GM12801 (cell line): ENCODE data around the gene FADS1.

Source experiments
- CTCF ChIP-seq: IDR thresholded peaks from one replicate; pipeline ENCODE4 v1.5.1; 2011; ENCODE audit warnings: control low read depth; ENCODE audit not compliant: insufficient read length; ENCODE audit errors: extremely low read depth

FADS1 gene

GRCh38 chr11:61816736-61817455 lies at the start of gene FADS1:
FADS1 (minus strand) TSS chr11:61817003; CDS start chr11:61816929, 74 bp downstream.
- no peak for TF ChIP-seq CTCF

DNA sequence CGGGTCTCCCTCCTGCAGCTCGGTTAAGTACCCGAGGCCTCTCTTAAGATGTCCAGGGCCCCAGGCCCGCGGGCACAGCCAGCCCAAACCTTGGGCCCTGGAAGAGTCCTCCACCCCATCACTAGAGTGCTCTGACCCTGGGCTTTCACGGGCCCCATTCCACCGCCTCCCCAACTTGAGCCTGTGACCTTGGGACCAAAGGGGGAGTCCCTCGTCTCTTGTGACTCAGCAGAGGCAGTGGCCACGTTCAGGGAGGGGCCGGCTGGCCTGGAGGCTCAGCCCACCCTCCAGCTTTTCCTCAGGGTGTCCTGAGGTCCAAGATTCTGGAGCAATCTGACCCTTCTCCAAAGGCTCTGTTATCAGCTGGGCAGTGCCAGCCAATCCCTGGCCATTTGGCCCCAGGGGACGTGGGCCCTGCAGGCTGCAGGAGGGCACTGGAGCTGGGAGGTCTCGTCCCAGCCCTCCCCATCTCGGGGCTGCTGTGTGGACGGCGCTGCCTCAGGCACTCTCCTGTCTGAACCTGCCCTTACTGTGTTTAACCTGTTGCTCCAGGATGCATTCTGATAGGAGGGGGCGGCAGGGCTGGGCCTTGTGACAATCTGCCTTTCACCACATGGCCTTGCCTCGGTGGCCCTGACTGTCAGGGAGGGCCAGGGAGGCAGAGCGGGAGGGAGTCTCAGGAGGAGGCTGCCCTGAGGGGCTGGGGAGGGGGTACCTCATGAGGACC lies 49.6 kb upstream of the FADS1 start:
- no peak for TF ChIP-seq CTCF

DNA sequence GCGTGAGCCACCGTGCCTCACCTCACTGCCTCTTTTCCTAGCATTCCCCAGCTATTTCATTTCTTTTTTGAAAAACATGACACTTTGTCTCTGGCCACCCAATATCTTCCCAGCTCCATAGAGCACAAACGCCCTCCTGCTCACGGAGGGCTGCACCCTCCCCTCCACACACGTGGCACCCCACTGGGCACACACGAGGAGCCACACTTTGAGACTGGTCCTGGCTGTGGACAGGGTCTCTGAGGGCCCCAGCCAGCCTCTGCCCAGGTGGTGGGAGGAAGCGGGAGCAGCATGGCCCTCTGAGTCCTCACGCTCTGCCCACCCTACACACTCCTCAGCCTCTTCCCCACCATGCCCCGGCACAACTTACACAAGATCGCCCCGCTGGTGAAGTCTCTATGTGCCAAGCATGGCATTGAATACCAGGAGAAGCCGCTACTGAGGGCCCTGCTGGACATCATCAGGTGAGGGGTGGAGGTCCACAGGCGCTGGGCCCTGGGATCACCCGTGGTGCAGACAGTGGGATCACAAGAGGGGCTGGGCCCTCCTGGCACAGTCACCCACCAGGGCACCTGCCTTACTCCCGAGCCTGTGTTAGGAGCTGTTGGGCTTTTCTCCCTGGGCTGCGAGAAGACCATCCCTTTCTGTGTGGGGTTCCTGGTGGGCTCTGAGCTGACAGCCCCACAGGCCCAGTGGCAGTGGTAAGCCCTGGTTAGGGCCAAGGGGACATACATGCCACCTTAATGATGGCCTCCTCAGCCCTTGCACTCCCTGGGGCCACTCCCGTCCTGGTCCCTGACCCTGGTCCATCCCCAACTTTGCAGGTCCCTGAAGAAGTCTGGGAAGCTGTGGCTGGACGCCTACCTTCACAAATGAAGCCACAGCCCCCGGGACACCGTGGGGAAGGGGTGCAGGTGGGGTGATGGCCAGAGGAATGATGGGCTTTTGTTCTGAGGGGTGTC lies 48.3 kb upstream of the FADS1 start:
- TF ChIP-seq CTCF, result no peak

DNA sequence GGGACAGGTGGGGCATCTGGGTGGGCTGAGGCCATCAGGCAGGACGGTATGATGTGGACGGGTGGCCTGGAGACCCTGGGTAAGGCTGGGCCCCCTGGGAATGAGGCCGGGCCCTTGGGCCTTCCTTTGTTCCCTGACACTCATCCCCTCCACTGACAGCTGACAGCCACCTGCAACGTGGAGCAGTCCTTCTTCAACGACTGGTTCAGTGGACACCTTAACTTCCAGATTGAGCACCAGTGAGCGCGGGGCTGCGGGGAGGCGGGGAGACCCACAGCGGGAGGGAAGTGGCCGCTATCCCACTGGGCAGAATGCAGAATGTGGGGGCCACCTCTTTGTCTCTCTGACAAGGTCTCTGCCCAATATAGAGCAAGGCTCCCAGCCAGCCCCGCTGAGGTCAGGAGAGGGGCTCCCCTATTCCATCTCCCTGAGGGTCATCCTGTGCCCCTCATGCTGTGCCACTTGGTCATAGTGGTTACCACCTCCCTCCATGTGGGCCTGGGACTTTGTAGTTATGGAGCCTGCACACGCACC lies 46.8 kb upstream of the FADS1 start:
- TF ChIP-seq CTCF, result no peak

DNA sequence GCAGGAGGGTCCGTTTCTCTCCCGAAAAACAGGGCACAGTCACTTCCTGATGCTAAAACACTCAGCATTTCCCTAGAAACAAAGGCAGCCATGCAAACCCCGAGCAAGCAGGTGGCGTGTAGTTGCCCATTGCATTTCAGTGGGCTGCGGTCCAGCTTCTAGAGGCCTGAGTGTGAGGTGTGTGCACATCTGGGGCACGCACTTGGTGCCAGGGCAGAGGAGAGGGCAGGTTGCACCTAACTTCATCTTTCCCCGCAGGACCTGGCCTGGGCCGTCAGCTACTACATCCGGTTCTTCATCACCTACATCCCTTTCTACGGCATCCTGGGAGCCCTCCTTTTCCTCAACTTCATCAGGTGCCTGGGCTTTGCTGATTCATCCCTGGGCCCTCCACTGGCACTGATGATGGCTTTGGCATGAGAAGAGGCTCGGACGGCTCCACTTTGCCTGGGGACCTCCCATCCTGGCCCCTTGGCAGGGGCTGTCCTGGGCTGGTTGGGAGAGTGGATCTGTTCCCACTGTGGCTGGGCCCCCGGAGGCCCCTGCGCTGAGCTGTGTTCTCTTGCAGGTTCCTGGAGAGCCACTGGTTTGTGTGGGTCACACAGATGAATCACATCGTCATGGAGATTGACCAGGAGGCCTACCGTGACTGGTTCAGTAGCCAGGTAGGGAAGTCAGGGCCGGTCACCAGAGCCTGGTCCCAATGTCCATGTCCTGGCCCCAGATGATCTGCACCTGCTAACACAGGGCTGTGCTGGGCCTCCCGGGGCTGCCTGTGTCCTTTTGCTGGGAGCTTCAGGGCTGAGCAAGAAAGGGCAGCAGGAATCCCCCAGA lies 46.1 kb upstream of the FADS1 start:
- no peak for TF ChIP-seq CTCF

- no peak for TF ChIP-seq CTCF
Measured at GRCh38 chr11:61861634-61862033, 44.8 kb upstream of the FADS1 start.
